Psoas muscle (tissue), 8 donors: ENCODE data around the gene TTF2. TPM values are rescaled to one million over a fixed set of nuclear protein-coding genes. Genes with fewer than 3 reads are reported as not detected.

ENCODE experiments used
- ATAC-seq, 4 donors: fragments of 200-7000 bp; cut with Tn5 transposase; one replicate each; pipeline ENCODE4 v1.9.1; 2020; ENCODE audit warnings: moderate library complexity in 3 of 4, mild to moderate bottlenecking in 2 of 4
- DNase-seq, 2 donors: peaks; one replicate each; pipeline ENCODE4 v3.0.0-alpha.2; 2020
- H3K27ac ChIP-seq: fragments of 200-600 bp; one replicate; pipeline ENCODE4 v1.8.0; 2022
- H3K27me3 ChIP-seq, 3 donors: fragments of 200-600 bp in 1 of 3; one replicate each; pipeline versions ENCODE4 v1.6.1 to v1.8.0; 2013 to 2022; ENCODE audit warnings: low read length in 2 of 3, mild to moderate bottlenecking in 2 of 3, moderate library complexity in 1 of 3; ENCODE audit not compliant: insufficient read depth in 3 of 3
- H3K36me3 ChIP-seq, 2 donors: fragments of 200-600 bp in 1 of 2; one replicate each; pipeline versions ENCODE4 v1.6.1 to v1.8.0; 2013 to 2022; ENCODE audit warnings: low read depth in 1 of 2, mild to moderate bottlenecking in 1 of 2, moderate library complexity in 1 of 2; ENCODE audit not compliant: insufficient read depth in 1 of 2
- H3K4me1 ChIP-seq: fragments of 200-600 bp; one replicate; pipeline ENCODE4 v1.8.0; 2022
- H3K4me3 ChIP-seq: fragments of 200-600 bp; one replicate; pipeline ENCODE4 v1.8.0; 2022; ENCODE audit warnings: mild to moderate bottlenecking
- H3K9me3 ChIP-seq: fragments of 200-600 bp; one replicate; pipeline ENCODE4 v1.8.0; 2022
- WGBS, 3 donors: extraction: QIAGEN DNeasy Blood & Tissue Kit; methylation state at CpG; one replicate each; pipeline versions ENCODE4 v1.1.6 to v1.1.7; 2013; 5-methylcytosine and 5-hydroxymethylcytosine counted together
- intact Hi-C, 2 donors: fragments of 100-400 bp; cut with DNase I; formaldehyde crosslinking; loops; one replicate each; pipeline versions ENCODE4 v1.11.0 to v1.14.2; 2022
- polyA plus RNA-seq, 3 donors: library from polyadenylated mRNA; stranded (reverse); fragments of 200-250 nt; gene quantifications; one replicate each; pipeline ENCODE4 v1.2.3, GENCODE V29; 2013
- total RNA-seq, 4 donors: library from RNA; stranded (reverse); fragmentation: NEBNext Ultra II Directional in 2 of 4; extraction: Animal tissue kit (Norgen Biotek cat#: 25700) in 2 of 4; gene quantifications; one replicate each; pipeline versions ENCODE4 v1.2.1 to v1.2.4, GENCODE V29; 2021 to 2023
- TF ChIP-seq, protein P1 (sequence below): fragments of 200-600 bp; IDR thresholded peaks from one replicate; pipeline ENCODE4 v1.8.0; 2022; ENCODE audit warnings: antibody characterized with exemption
- donor health status: healthy with polysubstance abuse.
- donor health status: DM: no; HTN: no; CAD: no; lungs with moderate emphysema.
- donor health status: Bipolar disorder and iron deficiency.
- donor health status: healthy.
- donor health status: DM: yes; HTN: yes; CAD: no.
- donor health status: DM: no; HTN: no; CAD: no.
- donor health status: DM: no; HTN: no; CAD: no.
- donor health status: DM: yes; HTN: yes; CAD: no.

Gene TTF2
- total and polyA plus RNA-seq, 7 donors = 3.5 to 27.7 (median 14.3) TPM

DNA sequence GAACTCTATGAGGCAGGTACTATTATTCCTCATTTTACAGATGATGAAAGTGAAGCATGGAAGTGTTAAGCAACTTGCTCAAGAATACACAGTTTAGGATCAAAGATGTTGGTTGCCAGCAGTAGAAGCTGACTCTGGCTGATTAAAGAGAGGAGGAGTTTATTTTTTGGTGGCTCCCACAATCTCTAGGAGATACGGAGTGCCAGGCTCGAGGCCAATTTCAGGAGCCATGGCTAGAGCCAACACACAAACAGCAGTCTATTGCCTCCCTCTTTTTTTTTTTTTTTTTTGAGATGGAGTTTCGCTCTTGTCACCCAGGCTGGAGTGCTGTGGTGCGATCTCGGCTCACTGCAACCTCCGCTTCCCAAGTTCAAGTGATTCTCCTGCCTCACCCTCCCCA is 19.6 kb downstream of the TTF2 start:
- peaks cover 0 to 83% of the 10 kb centered on the region in 2 donors for H3K36me3 ChIP-seq
- no peak for DNase-seq
- 91 to 94% (median 91%) methylated on average over 6 of the region's 6 CpGs for WGBS, 3 donors
- H3K27ac ChIP-seq = no peak overlapping the region
- no peaks in the 10 kb centered on the region for H3K9me3 ChIP-seq
- no peaks in the 10 kb centered on the region for H3K27me3 ChIP-seq
- no peak overlapping the region for H3K4me3 ChIP-seq
- H3K4me1 ChIP-seq = no peaks in the 10 kb centered on the region
- TF ChIP-seq, protein P1, sequence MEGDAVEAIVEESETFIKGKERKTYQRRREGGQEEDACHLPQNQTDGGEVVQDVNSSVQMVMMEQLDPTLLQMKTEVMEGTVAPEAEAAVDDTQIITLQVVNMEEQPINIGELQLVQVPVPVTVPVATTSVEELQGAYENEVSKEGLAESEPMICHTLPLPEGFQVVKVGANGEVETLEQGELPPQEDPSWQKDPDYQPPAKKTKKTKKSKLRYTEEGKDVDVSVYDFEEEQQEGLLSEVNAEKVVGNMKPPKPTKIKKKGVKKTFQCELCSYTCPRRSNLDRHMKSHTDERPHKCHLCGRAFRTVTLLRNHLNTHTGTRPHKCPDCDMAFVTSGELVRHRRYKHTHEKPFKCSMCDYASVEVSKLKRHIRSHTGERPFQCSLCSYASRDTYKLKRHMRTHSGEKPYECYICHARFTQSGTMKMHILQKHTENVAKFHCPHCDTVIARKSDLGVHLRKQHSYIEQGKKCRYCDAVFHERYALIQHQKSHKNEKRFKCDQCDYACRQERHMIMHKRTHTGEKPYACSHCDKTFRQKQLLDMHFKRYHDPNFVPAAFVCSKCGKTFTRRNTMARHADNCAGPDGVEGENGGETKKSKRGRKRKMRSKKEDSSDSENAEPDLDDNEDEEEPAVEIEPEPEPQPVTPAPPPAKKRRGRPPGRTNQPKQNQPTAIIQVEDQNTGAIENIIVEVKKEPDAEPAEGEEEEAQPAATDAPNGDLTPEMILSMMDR = no peak
- no peak for ATAC-seq
- intact Hi-C loops = loop anchor here in 1 of 2 donors (5.0 kb wide), 1 partner anchor 38 kb away; no protein-coding TSS in a partner anchor

DNA sequence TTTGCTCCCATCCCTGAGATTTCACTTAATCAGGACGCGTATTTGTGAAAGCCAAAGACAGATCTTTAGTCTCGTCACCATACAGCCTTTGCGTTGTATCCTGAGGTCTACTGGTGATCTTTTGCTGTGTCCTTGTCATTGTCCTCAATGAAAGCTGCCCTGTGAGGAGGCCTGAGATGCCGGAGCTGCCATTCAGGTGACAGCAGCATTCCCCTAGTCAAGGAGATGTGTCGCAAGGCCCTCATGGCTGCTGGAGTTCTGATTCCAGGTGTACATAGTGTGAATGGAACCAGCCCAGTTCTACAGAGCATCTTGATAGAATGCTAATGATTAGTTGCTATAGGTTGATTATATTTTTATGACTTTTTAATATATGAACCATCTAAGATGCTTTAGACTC is 24.1 kb downstream of the TTF2 start:
- H3K27me3 ChIP-seq = no peaks in the 10 kb centered on the region
- H3K9me3 ChIP-seq = no peaks in the 10 kb centered on the region
- peaks cover 0 to 42% of the 10 kb centered on the region in 2 donors for H3K36me3 ChIP-seq
- ATAC-seq (no peak), DNase-seq (no peak)
- H3K27ac ChIP-seq = no peak overlapping the region
- no peak overlapping the region for H3K4me3 ChIP-seq
- TF ChIP-seq, protein P1 = no peak
- no peaks in the 10 kb centered on the region for H3K4me1 ChIP-seq
- WGBS, 3 donors = 80 to 83% (median 82%) methylated on average over 6 of the region's 6 CpGs
- intact Hi-C loops = loop anchor here in 1 of 2 donors (5.0 kb wide), 1 partner anchor 33 kb away; no protein-coding TSS in a partner anchor

GRCh38 chr1:117087686-117088085 is 27.6 kb downstream of the TTF2 start:
- H3K27ac ChIP-seq = no peak overlapping the region
- H3K4me1 ChIP-seq = peaks cover 14% of the 10 kb centered on the region
- no peaks in the 10 kb centered on the region for H3K9me3 ChIP-seq
- no peaks in the 10 kb centered on the region for H3K27me3 ChIP-seq
- no peak for ATAC-seq
- 96 to 98% (median 97%) methylated on average over 6 of the region's 6 CpGs for WGBS, 3 donors
- intact Hi-C loops = no loop called here
- DNase-seq = no peak
- peaks cover 0 to 21% of the 10 kb centered on the region in 2 donors for H3K36me3 ChIP-seq
- no peak overlapping the region for H3K4me3 ChIP-seq
- TF ChIP-seq, protein P1 = no peak

DNA sequence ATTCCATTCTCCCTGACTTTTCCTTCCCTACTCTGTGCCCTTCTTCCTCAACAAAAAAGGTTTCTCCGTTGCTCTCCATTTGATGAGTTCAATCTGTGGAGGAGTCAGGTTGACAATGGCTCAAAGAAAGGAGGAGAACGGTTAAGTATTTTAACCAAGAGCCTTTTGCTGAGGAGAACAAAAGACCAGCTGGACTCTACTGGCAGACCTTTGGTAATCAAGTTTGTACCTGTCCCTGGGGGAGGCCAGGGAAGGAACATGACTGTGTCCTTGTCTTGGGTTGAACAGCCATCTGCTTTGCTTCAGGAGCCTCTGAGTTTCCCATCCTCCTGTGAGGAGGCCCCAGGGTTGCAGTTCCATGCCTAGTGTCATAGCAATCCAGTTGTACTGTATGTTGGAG is 29.9 kb downstream of the TTF2 start:
- intact Hi-C loops = no loop called here
- Histone ChIP-seq H3K27ac (no peak overlapping the region), H3K4me3 (no peak overlapping the region), H3K4me1 (peaks cover 34% of the 10 kb centered on the region), H3K9me3 (no peaks in the 10 kb centered on the region), H3K27me3 (no peaks in the 10 kb centered on the region), H3K36me3 (peaks cover 0 to 9% of the 10 kb centered on the region in 2 donors)
- TF ChIP-seq, protein P1 = no peak
- ATAC-seq (no peak), DNase-seq (no peak)
- WGBS, 3 donors = 85 to 97% (median 94%) methylated on average over 2 of the region's 2 CpGs

GRCh38 chr1:117092594-117092993 is 32.5 kb downstream of the TTF2 start:
- 48 to 76% (median 50%) methylated on average over 5 of the region's 5 CpGs for WGBS, 3 donors
- ATAC-seq = peak; percentile 29 to 54 (median 34)

More at GRCh38 chr1:117092594-117092993, 32.5 kb downstream of the TTF2 start:
- H3K36me3 ChIP-seq = peaks cover 0 to 9% of the 10 kb centered on the region in 2 donors
- peak overlapping the region; percentile 98 for H3K27ac ChIP-seq
- peaks cover 41% of the 10 kb centered on the region for H3K4me1 ChIP-seq
- no peaks in the 10 kb centered on the region for H3K9me3 ChIP-seq
- intact Hi-C loops = no loop called here
- H3K4me3 ChIP-seq = peak overlapping the region; percentile 29
- no peak for DNase-seq
- H3K27me3 ChIP-seq = no peaks in the 10 kb centered on the region
- TF ChIP-seq, protein P1 = no peak
